Measurements from ENCODE around the gene DIS3L2.
"Not testable (repeated sequence)": the region's sequence is repeated elsewhere in the genome, so short reads cannot be mapped to it uniquely, and the experiment has no call there.

Gene DIS3L2

DNA sequence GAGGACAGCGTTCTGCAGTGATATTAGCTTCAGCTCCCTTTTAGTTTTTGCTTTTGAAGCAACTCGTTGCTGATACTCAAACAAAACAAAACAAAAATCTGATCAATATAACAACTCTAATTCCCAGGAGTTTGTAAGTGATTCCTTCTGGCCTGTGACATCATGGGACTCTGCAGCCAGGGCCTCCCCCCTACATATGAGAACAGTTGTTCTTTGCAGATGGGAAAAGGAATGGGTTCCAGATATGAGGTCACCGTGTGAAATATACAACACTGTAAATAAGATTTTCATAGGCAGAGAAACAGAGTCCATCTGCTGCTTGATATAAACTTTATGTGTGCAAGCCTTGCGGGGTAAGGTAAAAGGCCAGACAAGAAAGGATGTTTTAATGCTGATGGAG is 56.7 kb downstream of the DIS3L2 start:
- DNase-seq: no peak

GRCh38 chr2:232022718-232023117 is 61.2 kb downstream of the DIS3L2 start:
- DNase-seq: no peak

DNA sequence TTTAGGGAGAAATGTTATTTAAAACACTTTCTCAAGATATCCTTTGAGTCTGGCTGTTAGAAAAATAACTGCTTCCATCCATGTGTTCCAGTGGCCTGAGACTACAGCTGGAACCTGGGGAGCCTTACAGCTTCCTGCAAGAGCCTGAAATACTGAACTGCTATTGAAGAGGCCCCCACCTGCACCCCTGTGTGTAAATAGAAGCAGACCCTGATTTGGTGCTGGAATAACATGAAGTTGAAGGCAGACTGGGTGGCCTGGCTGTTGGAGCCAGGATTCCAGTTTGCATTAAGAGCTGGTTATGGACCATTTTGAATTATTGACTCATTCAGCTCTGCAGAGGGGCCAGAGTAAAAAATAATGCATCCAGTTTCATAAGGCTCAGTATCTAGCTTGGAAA is 61.9 kb downstream of the DIS3L2 start:
- no peak for DNase-seq

DNA sequence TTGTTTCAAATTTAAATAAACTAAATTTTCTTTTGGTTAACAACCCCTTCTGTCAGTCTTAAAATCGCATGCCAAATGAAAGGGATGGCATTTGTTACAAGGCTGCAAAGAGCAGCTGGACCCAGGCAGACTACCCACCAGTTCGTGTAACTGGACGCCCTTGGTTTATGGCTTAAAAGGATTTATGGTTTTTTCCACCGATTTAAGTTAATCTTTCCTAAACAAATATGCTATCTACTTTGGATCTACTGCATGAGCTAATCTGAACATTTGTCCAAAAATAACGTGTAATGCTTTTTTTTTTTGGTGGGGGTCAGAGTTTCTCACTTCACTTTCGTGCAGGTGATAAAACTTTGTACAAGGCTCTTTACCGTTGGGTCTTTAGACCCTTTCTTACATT is 62.9 kb downstream of the DIS3L2 start:
- no peak for DNase-seq

DNA sequence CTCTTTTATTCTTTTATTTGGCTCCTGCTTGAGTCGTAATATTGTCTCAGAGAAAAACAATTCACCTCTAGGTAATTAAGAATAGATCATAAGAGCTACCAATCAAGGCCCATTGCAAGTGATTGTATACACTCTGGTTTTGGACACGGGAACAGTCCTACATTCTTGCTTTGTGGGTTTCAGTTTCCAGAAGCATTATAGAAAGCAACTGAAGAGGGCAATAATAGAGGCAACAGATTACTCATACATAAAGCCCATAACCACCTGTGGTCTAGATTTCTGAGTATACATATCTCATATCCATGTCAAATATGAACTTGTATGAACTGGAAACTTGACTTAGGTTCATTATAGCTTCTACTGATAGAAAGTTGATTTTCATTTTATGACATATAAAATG is 65.4 kb downstream of the DIS3L2 start:
- no peak for DNase-seq

DNA sequence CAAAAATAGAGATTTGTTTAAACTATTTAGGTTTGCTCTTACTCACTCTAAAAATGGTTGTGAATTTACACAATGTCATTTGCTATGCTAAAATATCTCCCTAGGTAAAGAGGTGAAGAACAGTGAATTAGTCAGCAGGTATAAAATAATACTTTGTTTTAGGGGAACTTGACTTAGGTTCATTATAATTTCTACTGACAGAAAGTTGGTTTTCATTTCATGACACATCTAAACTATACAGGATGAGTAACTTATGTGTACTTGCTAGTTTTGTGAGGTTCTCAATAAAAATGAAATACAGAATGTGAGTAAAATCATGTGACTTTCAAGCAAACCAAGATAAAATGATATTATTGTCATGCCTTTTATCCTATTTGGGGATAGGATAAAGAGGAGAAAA is 66.0 kb downstream of the DIS3L2 start:
- no peak for DNase-seq

- DNase-seq: no peak
Measured at GRCh38 chr2:232028071-232028470, 66.6 kb downstream of the DIS3L2 start.

DNA sequence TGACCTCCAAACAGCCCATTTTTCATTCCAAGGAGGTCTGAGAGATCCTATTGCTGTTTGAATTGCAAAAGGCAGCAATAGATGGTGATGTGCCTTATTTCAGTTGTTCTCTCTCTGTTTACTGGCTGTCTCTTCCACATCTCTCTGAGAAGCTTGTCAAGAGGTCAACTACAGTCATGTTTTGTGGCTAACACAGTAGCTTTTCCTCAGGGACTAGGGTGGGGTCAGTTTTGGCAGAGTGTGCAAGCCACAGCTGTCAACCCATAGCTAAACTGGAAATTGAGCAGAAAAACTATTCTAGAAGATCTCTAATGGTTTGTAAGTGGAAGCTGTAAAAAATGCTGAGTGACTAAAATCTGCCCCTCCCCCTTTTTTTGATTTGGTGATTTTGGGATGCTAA is 67.1 kb downstream of the DIS3L2 start:
- no peak for DNase-seq

GRCh38 chr2:232029346-232029745 is 67.8 kb downstream of the DIS3L2 start:
- no peak for DNase-seq

- DNase-seq: no peak
Measured at GRCh38 chr2:232030229-232030628, 68.7 kb downstream of the DIS3L2 start.

- not testable (repeated sequence) for DNase-seq
Measured at GRCh38 chr2:232035292-232035691, 73.8 kb downstream of the DIS3L2 start.

DNA sequence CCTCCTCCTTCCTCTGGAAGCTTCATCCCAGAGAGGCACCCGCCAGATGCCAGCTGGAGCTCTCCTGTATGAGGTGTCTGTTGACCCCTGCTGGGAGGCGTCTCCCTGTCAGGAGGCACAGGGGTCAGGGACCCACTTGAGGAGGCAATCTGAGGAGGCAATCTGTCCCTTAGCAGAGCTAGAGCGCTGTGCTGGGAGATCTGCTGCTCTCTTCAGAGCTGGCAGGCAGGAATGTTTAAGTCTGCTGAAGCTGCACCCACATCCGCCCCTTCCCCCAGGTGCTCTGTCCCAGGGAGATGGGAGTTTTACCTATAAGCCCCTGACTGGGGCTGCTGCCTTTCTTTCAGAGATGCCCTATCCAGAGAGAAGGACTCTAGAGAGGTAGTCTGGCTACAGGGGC is 75.4 kb downstream of the DIS3L2 start:
- not testable (repeated sequence) for DNase-seq

DNA sequence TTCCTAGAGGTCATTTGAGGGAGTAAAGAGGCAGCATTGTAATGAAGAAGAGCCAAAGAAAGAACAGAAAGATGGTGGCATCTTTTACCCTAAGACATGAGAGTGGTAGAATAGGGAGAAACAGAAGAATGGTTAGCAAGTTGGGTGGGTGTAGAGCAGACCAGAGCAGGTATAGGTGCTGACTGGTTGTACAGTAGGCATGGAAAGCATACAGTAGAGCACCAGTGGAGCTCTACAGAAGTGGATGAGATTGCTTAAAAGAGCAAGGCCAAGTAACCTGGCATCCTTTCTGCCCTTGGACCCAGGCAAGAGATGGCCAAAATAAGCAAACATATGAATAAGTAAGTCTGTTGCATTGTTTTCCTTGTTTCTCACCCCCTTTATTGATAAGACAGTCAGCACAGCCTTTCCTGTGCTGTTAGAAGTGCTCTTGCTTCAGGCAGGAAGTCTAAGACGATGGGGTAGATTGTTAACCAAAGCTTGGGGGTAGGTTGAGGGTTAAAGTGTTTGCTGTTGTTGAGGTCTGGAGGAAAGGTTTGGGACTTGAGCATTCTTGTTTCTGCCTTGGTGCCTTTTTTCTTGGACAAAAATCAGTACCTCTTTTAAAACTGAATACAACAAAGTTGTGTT is 76.9 kb downstream of the DIS3L2 start:
- no peak for DNase-seq

- no peak for DNase-seq
Measured at GRCh38 chr2:232038881-232039485, 77.5 kb downstream of the DIS3L2 start.

GRCh38 chr2:232042911-232043574 is 81.5 kb downstream of the DIS3L2 start:
- DNase-seq: no peak

DNA sequence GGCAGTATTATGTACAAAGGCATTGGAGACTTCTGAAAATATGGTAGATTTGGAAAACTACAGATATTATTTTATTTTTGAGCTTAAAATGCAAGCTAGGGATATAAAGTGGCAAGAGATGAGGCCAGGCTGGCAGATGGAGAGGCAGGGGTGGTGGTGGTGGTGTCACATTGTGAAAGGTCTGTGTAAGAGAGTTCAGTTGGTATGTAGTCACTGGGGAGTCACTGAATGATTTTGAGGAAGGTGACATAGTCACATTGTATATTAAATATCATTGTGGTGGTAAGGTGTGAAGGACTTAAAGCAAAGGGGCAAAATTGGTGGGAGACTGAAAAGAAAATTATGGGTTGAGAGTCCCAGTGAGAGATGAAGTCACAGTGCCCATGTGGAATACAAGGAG is 82.5 kb downstream of the DIS3L2 start:
- no peak for DNase-seq

DNA sequence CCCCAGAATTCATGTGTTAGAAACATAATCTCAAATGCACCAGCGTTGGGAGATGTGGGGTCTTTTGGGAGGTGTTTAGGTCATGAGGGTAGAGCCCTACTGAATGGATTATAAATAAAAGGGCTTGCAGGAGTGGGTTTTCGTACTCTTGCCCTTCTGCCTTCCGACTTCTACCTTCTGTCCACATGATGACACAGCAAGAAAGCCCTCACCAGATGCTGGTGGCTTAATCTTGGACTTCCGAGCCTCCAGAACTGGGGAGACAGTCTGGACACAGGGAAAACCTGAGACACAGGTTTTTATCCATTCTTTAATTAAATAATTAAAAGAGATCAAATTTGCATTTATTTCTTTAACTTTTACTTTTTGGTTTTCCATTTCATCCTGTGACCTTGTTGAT is 87.8 kb downstream of the DIS3L2 start:
- DNase-seq: no peak

DNA sequence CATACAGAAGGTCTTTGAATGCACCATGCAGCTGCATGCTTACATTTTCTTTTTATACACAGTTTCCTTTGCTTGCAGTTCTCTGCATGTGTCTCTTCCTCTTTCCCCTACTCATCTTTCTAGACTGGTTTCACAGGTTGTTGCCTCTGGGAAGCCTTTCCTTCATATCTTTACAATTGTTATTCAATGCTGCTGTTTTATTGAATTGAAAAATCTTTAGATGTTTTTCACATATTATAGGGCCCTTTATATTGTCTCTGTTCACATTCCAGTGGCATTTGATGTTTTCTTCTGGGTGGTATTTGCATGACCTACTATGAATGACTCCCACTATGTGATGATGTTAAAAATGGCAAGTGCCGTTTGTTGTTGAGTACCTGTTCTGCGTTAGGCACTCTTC is 91.1 kb downstream of the DIS3L2 start:
- no peak for DNase-seq

DNA sequence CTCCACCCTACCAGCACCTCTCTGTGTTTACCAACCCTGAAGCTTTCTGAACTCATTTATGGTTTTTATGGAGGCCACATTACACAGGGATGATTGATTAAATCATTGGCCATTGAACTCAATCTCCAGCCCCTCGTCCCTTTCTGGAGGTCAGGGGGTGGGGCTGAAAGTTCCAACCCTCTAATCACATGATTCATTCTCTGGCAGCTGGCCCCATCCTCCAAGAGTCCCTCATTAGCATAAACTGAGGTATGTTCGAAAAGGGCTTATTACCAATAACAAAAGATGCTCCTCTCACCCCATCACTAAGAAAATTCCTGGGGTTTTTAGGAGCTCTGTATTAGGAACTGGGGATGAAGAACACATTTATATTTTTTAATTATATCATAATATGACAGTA is 92.3 kb downstream of the DIS3L2 start:
- no peak for DNase-seq

DNA sequence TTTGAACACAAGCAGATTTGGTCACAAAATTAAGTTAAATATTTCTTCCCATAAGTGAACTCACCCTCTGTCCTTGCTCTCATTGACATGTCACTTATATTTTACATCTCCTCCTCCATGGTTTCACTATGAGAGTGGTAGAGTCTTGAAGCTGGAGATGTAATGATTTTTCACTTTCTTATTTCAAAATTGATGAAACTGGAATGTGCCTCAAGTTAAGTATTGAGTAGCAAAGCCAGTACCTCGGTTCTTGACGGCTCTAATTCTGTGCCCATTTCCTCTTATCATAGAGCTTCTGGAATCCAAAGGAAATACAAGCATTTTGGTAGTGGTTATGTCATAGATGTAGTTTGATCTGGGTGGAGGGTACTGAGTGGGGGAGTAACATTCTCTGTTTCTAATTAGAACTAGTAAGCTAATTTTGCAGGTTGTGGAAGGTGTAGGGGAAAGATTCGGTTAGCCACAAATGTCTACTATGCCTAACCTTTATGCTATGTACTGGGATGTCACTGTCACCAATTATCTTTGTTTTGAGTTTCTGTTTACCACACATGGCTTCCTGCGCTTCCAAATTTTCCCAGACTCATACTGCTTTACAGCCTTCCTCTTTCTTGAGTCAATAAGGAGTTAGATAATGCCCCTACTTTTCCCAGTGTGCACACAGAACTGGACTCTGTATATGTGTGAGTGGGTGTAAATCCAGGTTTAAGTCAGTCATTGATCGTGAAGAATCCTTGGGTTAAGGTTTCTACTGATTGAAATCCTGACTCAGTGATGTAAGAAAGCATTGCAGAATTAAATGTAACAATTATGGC is 96.8 kb downstream of the DIS3L2 start:
- no peak for DNase-seq

GRCh38 chr2:232058931-232059330 is 97.4 kb downstream of the DIS3L2 start:
- no peak for DNase-seq

DNA sequence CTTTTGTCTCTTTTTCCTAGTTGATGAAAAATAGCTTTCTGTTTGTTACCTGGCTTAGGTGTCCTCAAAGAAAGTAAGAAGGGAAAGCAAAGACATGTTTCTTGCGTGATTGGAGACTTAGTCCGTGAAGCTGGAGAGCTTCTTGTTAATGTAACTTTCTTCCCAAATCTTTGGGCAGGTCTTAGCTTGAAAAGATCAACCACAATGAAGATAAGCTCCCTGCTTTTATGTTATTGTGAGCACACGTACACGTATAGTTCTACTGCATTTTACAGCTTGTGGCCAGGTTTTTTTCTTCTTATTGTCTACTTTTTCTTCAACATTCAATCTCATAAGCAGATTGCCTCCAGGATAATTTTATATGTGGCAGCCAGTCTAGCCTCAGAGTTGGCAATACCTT is 99.8 kb downstream of the DIS3L2 start:
- DNase-seq: no peak

DNA sequence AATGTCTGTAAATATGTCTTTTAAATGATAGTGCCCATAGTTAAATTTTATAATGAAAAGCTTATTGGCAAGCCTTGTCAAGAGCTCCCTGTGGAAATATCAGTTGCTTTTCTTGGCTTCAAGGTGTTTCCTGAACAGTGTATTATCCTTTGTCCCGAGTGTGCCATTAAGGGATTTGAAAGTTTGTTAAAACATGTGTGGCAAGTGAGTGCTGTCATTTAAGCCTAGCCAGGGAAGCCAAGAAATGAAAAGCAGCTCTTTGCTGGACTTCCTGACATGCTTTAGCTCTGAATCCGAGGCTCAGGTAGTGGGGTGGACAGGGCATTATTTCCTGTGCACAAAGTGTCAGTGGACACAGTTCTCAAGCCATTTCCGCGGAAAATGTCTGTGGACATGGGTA is 111.5 kb downstream of the DIS3L2 start:
- no peak for DNase-seq

- DNase-seq: no peak
Measured at GRCh38 chr2:232073699-232074098, 112.2 kb downstream of the DIS3L2 start.
